Natural killer cell (primary cell): Measurements from ENCODE around the gene CHERP. TPM values are rescaled to one million over a fixed set of nuclear protein-coding genes. Genes with fewer than 3 reads are reported as not detected.

ENCODE experiments used
- ATAC-seq, 3 donors: fragments of 150-1000 bp in 2 of 3; fragments of 200-7000 bp in 1 of 3; cut with Tn5 transposase; 1 replicate in 1 of 3; 2 replicates in 2 of 3; pipeline ENCODE4 v1.10.0; 2021; ENCODE audit warnings: mild to moderate bottlenecking in 2 of 3, moderate library complexity in 2 of 3
- DNase-seq, 2 donors: peaks; one replicate each; pipeline versions ENCODE4 v3.0.0 to v3.0.0-alpha.2; 2013 to 2021; ENCODE audit warnings: mixed read lengths in 1 of 2
- H3K27ac ChIP-seq: one replicate; pipeline ENCODE4 v1.5.1; 2013; ENCODE audit warnings: mild to moderate bottlenecking, low read length
- H3K27me3 ChIP-seq: one replicate; pipeline ENCODE4 v1.6.1; 2013; ENCODE audit warnings: low read length; ENCODE audit not compliant: control insufficient read depth, insufficient read depth
- H3K36me3 ChIP-seq: one replicate; pipeline ENCODE4 v1.6.1; 2013; ENCODE audit warnings: low read length; ENCODE audit not compliant: control insufficient read depth, insufficient read depth
- H3K4me1 ChIP-seq: one replicate; pipeline ENCODE4 v1.6.1; 2013; ENCODE audit warnings: low read length; ENCODE audit not compliant: control insufficient read depth, insufficient read depth
- H3K4me3 ChIP-seq: one replicate; pipeline ENCODE4 v1.5.1; 2013; ENCODE audit warnings: low read length
- H3K9me3 ChIP-seq: one replicate; pipeline ENCODE4 v1.6.1; 2013; ENCODE audit warnings: low read length; ENCODE audit not compliant: control insufficient read depth, insufficient read depth
- H3K27ac Mint-ChIP-seq, 2 donors: one replicate each; pipeline ENCODE4 v1.8.0; 2022; ENCODE audit warnings: mild to moderate bottlenecking in 2 of 2, mixed read lengths in 2 of 2, moderate library complexity in 1 of 2
- H3K27me3 Mint-ChIP-seq, 2 donors: one replicate each; pipeline ENCODE4 v1.8.0; 2022; ENCODE audit warnings: low read depth in 2 of 2, mixed read lengths in 2 of 2
- H3K36me3 Mint-ChIP-seq: one replicate; pipeline ENCODE4 v1.8.0; 2022; ENCODE audit warnings: mixed read lengths
- H3K4me1 Mint-ChIP-seq, 2 donors: one replicate each; pipeline ENCODE4 v1.8.0; 2022; ENCODE audit warnings: mixed read lengths in 2 of 2
- H3K4me3 Mint-ChIP-seq: one replicate; pipeline ENCODE4 v1.8.0; 2022; ENCODE audit warnings: mild to moderate bottlenecking, moderate library complexity, mixed read lengths
- H3K9me3 Mint-ChIP-seq, 2 donors: one replicate each; pipeline ENCODE4 v1.8.0; 2022; ENCODE audit warnings: mixed read lengths in 2 of 2
- WGBS: methylation state at CpG from one replicate; pipeline ENCODE4 v1.1.7; 2013; ENCODE audit warnings: missing lambda C conversion rate; ENCODE audit not compliant: insufficient coverage; 5-methylcytosine and 5-hydroxymethylcytosine counted together
- intact Hi-C: fragments of 100-400 bp; cut with micrococcal nuclease; formaldehyde crosslinking; loops from one replicate; pipeline ENCODE4 v1.14.2; 2022
- total RNA-seq, 4 donors: library from RNA; stranded (reverse); fragments of 120-200 nt in 1 of 4; gene quantifications; one replicate each; pipeline versions ENCODE4 v1.2.3 to v1.2.4, GENCODE V29; 2013 to 2022
- TF ChIP-seq, protein P1 (sequence below): fragments of 200-600 bp; IDR thresholded peaks from one replicate; pipeline ENCODE4 v1.8.0; 2022; ENCODE audit warnings: antibody characterized with exemption

The CHERP gene
- total RNA-seq, 3 donors from 2014 or later (not counting 1 experiment from before 2014, with no cell fraction given), result 46.5 to 70.8 (median 68.2) TPM

DNA sequence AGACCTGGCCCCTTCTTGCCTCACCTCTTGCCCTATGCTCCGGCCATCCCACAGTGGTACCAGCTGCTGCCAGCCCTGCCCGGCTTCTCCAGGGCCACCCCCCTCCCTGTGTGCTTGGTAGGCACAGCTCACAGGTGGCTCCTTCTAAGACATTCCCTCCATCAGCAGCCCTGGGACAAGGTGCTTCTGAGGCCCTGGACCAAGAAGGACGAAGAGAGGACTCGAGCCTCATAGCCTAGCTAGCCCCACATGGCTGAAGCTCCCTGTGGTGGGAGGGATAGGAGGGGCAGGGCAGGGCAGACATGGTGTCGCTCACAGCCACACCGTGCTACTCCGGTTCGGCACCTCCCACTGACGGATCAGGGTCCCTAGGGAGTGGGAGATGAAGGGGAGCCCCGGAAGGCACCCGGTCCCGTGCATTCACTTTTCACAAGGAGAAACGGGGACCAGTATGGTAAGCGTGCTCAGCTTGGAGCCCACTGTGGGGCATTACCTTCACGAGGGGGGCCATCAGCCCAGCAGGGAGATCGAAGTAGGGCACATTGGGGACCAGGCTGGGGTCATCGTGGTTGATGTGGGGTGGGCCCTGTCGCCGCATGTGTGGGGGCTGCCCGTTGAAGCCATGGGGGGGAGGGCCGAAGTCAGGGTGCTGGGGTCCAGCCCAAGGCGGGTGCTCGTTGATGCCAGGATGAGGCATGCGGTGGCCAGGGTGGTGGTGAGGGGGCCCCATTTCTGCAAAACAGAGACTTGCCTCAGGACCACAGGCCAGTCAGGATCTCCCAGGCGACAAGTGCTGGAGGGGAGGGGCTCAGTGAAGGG lies 19.5 kb downstream of the CHERP start:
- Histone ChIP-seq H3K4me3 (no peak overlapping the region), H3K27ac (no peak overlapping the region), H3K36me3 (peaks cover 84% of the 10 kb centered on the region), H3K9me3 (no peaks in the 10 kb centered on the region), H3K27me3 (no peaks in the 10 kb centered on the region), H3K4me1 (no peaks in the 10 kb centered on the region)
- WGBS, result 97% methylated on average over 25 of the region's 25 CpGs
- H3K36me3 Mint-ChIP-seq, result no peaks in the 10 kb centered on the region
- no peak overlapping the region for H3K27ac Mint-ChIP-seq
- H3K27me3 Mint-ChIP-seq, result no peaks in the 10 kb centered on the region
- TF ChIP-seq, protein P1, sequence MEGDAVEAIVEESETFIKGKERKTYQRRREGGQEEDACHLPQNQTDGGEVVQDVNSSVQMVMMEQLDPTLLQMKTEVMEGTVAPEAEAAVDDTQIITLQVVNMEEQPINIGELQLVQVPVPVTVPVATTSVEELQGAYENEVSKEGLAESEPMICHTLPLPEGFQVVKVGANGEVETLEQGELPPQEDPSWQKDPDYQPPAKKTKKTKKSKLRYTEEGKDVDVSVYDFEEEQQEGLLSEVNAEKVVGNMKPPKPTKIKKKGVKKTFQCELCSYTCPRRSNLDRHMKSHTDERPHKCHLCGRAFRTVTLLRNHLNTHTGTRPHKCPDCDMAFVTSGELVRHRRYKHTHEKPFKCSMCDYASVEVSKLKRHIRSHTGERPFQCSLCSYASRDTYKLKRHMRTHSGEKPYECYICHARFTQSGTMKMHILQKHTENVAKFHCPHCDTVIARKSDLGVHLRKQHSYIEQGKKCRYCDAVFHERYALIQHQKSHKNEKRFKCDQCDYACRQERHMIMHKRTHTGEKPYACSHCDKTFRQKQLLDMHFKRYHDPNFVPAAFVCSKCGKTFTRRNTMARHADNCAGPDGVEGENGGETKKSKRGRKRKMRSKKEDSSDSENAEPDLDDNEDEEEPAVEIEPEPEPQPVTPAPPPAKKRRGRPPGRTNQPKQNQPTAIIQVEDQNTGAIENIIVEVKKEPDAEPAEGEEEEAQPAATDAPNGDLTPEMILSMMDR, result no peak
- no peak overlapping the region for H3K4me3 Mint-ChIP-seq
- no peaks in the 10 kb centered on the region for H3K9me3 Mint-ChIP-seq
- intact Hi-C loops, result no loop called here
- H3K4me1 Mint-ChIP-seq, result peaks cover 0 to 5% of the 10 kb centered on the region in 2 donors
- DNase-seq, result no peak
- ATAC-seq, result no peak

DNA sequence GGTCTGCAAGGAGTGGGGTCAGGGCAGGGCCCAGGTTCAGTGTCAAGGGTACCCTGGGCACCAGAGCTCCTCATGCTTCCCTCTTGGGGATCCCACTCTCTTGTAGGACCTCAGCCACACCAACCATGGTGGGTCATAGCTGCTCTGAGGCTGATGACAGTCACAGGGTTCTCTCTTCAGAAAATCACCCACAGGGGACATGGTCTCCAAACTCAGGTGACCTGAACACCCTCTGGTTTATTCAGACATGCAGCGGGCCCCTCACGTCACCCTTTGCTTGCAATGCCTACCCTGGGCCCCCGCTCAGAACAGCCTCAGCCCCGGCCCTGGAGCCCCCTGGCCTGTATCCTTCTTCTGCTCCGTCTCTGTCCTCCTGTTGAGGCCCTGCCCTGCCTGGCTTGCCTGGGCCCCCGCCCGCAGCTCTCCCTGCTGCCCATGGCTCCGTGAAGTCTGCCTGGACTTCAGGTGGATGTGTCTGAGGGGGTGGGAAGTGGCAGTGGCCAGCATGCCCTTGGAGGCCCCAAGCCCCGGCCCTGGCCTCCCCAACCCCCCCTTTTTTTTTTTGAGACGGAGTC lies 20.4 kb downstream of the CHERP start:
- no peaks in the 10 kb centered on the region for H3K27me3 Mint-ChIP-seq
- peaks cover 79% of the 10 kb centered on the region for H3K36me3 ChIP-seq
- H3K27ac ChIP-seq, result no peak overlapping the region
- 98% methylated on average over 9 of the region's 10 CpGs for WGBS
- no peak overlapping the region for H3K4me3 Mint-ChIP-seq
- H3K4me1 Mint-ChIP-seq, result peaks cover 4 to 8% of the 10 kb centered on the region in 2 donors
- TF ChIP-seq, protein P1, result no peak
- no peaks in the 10 kb centered on the region for H3K27me3 ChIP-seq
- H3K9me3 Mint-ChIP-seq, result no peaks in the 10 kb centered on the region
- intact Hi-C loops, result no loop called here
- no peak for DNase-seq
- H3K27ac Mint-ChIP-seq, result no peak overlapping the region
- no peaks in the 10 kb centered on the region for H3K9me3 ChIP-seq
- no peak overlapping the region for H3K4me3 ChIP-seq
- no peak for ATAC-seq
- no peaks in the 10 kb centered on the region for H3K36me3 Mint-ChIP-seq
- H3K4me1 ChIP-seq, result peaks cover 9% of the 10 kb centered on the region

DNA sequence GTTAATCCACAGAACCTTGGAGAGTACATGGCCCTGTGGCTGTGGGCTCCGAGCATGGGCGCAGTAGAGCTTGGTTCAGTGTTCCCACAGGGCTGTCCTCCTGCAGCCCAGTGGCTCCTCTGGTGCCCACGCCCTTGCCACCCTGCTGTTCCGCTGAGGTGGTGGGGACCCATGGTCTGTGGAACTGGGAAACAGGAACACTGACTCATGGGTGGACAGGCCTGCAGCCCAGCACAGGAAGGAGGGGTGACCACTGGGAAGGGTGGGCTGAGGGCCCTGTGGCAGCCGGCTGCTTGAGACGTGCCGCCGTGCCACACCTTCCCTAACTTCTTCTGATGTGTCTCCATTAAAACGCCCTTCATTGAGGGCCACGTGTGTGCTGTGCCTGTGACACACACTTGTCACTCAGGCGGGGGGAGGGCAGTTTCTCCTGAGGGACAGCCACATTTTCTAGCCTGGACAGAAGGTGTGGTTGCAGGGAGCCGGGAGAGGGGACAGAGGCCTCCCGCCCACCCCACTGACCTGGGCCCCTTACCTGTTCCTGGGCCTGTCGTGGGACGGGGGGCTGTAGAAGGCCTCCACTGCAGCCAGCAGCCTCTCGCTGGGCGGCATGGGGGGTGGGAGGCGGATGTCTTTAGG lies 21.1 kb downstream of the CHERP start:
- no peaks in the 10 kb centered on the region for H3K27me3 Mint-ChIP-seq
- no peaks in the 10 kb centered on the region for H3K9me3 Mint-ChIP-seq
- no peak for ATAC-seq
- peaks cover 13% of the 10 kb centered on the region for H3K4me1 ChIP-seq
- no peak overlapping the region for H3K27ac Mint-ChIP-seq
- DNase-seq, result no peak
- H3K27me3 ChIP-seq, result no peaks in the 10 kb centered on the region
- no peak overlapping the region for H3K27ac ChIP-seq
- no peaks in the 10 kb centered on the region for H3K36me3 Mint-ChIP-seq
- peaks cover 74% of the 10 kb centered on the region for H3K36me3 ChIP-seq
- H3K4me3 ChIP-seq, result no peak overlapping the region
- no peak overlapping the region for H3K4me3 Mint-ChIP-seq
- TF ChIP-seq, protein P1, result no peak
- H3K4me1 Mint-ChIP-seq, result peaks cover 7% of the 10 kb centered on the region in 2 donors
- intact Hi-C loops, result no loop called here
- no peaks in the 10 kb centered on the region for H3K9me3 ChIP-seq
- 95% methylated on average over 18 of the region's 18 CpGs for WGBS
